Activated CD8-positive, alpha-beta memory T cell treated with anti-CD3 and anti-CD28 coated beads, Interleukin-2, amount 50 U/mL, for 4 hours (primary cell): ENCODE data around the gene SPAG16.
"Not testable (repeated sequence)": the region's sequence is repeated elsewhere in the genome, so short reads cannot be mapped to it uniquely, and the experiment has no call there.

Experiments used
- DNase-seq: peaks from one replicate; pipeline ENCODE4 v3.0.0-alpha.2; 2020

Gene SPAG16

DNA sequence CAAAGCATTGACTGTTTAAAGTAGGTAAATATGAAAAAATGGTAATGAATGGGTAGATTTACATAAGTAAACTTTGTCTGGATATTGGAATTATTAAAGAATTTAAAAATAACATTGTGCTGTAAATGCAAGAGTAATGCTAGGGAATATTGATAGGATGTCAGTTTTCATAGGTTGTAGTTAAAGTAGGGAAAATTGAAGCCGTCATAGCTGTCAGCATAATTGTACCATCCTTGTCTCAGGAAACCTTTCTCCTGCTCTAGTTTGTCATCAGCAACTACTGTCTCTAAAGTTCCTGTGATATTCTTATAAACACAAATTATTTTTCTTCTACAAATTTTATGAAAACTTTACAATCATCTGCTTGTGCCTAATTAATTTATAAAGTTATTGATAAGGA, 10.1 kb upstream of the SPAG16 start:
- DNase-seq: no peak

DNA sequence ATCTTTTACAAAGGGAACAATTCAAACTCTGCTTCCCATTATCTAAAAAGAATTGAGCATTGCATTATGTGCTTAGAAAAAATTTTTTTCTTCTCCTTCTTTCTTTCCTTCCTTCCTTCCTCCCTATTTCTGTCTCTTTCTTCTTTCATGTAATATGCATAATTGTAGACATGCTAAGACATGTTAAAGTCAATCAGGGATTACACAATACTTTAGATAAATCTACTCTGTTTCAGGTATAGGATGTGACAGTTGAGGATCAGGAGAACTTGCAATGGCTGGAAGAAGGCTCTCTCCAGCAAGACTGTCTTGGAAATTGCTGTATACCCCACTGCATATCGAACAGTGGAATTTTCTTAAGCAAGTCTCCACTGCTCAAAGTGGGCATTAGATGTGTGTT, 9.0 kb upstream of the SPAG16 start:
- DNase-seq: no peak

DNA sequence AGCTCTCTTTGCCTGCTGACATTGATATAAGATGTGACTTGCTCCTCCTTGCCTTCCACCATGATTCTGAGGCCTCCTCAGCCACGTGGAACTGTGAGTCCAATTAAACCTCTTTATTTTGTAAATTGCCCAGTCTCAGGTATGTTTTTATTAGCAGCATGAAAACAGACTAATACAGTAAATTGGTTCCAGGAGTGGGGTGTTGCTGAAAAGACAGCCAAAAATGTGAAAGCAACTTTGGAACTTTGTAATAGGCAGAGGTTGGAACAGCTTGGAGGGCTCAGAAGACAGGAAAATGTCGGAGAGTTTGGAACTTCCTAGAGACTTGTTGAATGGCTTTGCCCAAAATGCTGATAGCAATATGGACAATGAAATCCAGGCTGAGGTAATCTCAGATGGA, 7.1 kb upstream of the SPAG16 start:
- not testable (repeated sequence) for DNase-seq

GRCh38 chr2:213279116-213279620, 5.1 kb upstream of the SPAG16 start:
- no peak for DNase-seq

- no peak for DNase-seq
These were observed 4.3 kb upstream of the SPAG16 start for GRCh38 chr2:213279971-213280370.

- DNase-seq: no peak
These were observed 3.1 kb upstream of the SPAG16 start for GRCh38 chr2:213281156-213281555.

DNA sequence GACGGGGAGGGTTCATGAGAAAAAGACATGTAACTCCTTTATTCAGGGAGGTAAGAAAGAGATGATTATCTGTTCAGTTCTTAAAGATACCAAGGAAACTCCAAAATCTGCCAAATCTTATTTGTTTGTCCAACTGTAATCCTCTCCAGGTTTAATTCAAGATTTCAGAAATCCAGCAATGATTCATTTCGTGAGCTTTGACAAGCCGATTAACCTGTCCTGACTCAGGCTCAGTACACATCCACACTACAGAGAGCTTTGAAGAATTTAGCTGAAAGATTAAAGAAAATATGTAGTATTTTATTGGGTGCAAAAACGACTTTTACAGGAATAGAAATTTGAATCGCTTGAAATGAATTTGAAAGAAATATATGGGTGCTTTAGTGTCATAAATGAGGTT, 1.1 kb downstream of the SPAG16 start:
- no peak for DNase-seq

DNA sequence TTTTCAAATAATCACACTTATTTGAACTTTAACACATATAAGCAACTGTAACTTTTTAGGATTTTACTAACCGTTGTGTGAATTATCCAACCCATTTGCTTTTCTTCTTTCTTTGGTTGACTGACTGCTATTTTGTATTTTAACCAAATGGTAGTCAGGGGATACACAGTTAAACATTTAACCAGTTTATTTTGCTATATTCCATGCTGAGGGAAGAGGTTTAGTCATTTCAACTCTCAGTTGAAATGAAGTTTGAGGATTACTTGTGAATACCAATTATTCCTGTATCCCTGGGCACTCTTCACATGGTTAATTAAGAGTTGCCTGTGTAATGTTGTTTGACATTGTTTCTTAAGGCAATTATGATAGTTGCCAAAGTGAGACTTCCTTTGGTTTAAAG, 1.9 kb downstream of the SPAG16 start:
- DNase-seq: no peak

DNA sequence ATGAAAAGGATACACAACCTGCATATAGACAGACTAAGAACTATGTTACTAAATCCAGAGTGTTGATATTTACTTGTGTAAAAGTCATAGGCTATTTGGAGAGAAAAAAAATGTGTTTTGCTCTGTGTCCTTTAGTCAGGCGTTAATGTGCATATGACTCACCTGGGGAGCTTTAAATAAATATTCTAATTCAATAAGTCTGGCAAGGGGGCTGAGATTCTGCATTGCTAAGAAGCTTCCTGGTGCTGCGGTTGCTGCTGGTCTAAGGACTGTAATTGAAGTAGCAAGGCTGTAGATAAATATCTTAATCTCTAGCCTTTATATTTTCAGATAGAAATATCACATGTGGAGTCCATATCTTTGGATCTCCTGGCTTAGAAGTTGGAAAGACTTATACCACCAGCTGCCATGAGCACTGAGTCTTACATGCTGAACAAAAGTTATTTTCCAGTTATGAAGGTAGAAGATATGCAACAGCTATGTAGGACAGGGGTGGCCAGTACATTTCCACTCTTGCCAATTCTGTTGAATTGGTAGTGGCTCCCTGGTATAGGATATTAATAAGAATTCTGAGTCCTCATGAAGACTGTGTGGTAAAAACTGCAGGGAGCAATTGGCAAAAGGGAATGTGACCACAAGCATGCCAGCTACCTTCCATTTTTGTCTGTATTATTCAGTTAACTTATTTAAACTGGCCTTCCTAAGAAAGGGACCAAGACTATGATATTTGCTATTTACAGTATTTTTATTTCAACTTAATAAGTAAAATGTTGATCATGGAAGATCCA, 4.8 kb downstream of the SPAG16 start:
- no peak for DNase-seq

DNA sequence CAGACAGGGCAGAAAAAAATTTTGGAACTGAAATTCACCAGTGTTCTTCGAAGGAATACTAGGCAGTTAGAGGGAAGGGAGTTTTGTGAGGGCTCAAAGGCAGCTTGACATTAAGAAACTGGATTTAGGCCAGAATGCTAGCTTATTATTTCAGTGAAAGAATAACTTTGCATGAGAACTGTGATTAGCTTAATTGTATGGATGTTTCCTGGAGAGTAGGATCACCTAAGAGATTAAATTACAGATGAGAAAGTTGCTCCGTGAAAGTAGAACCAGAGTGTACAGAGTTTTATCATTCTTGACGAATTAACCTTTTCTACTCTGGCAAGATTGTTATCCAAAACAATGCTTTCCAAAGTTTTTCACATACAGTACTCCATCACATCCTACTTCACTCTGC, 6.2 kb downstream of the SPAG16 start:
- DNase-seq: no peak

DNA sequence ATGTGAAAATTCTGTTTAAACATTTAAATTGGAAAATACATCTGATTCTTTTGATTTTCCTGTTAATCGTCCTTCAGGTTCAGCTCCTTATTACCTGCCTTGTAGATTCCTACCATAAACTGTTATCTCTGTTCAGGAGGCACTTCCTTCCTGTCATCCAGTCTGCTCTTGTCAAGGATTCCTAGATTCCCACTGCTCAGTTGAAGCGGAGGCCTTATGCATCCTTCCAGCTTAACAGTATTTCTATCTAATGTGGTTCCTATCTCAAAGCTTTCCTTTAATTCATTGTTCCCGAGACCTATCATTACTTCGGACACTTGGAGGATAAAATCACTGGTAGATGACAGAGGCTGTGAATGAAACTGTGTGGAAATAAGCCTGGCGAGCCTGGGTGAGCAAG, 12.0 kb downstream of the SPAG16 start:
- no peak for DNase-seq

GRCh38 chr2:213306316-213306942, 22.2 kb downstream of the SPAG16 start:
- DNase-seq: no peak

- no peak for DNase-seq
These were observed 31.1 kb downstream of the SPAG16 start for GRCh38 chr2:213315168-213315876.

GRCh38 chr2:213316001-213316735, 31.9 kb downstream of the SPAG16 start:
- DNase-seq: no peak

DNA sequence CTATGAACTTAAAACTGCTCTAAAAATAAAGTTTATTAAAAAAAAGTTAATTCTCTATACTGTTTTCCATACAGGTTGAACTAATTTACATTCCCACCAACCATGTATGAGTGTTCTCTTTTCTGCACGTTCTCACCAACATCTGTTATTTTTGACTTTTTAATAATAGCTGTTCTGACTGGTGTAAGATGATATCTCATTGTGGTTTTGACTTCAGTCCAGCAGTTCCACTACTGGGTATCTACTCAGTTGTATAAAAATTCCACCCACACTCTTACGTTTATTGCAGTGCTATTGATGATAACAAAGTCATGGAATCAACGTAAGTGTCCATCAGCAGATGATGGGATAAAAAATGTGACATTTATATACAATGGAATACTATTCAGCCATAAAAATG, 33.7 kb downstream of the SPAG16 start:
- DNase-seq: no peak

DNA sequence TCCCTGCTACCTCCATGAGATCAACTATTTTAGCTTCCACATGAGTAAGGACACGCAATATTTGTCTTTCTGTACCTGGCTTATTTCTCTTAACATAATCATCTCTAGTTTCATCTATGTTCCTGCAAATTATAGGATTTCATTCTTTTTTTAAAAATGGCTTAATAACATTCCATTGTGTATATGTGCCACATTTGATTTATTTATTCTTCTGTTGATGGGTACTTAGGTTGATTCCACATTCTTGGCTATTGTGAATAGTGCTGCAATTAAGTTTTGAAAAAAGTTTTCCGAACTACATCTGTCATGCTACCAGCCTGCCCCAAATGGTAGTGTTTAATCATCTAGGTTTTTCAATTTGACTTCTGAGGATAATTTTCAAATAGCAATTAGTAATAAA, 36.3 kb downstream of the SPAG16 start:
- DNase-seq: no peak

- DNase-seq: no peak
These were observed 52.0 kb downstream of the SPAG16 start for GRCh38 chr2:213336253-213336770.

- DNase-seq: no peak
These were observed 69.2 kb downstream of the SPAG16 start for GRCh38 chr2:213353419-213353818.

DNA sequence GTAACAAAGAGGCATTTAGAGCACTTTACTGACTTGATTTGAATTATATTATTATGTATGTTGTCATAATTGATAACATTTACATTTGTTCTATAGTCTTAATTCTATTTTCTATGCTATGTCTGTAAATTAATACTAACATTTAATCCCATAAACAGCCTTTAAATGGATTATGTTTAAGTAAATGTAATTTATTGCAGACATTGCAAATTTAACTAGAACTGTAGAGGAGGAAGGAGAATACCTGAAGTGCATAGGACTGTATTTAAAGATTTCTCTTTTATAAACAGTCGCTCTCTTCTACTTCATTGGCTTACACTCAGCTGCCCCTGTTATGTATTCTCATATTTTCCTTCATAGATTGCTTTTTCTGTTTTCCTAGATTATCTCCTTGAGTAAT, 92.4 kb downstream of the SPAG16 start:
- no peak for DNase-seq

GRCh38 chr2:213407027-213407426, 122.8 kb downstream of the SPAG16 start:
- DNase-seq: not testable (repeated sequence)

DNA sequence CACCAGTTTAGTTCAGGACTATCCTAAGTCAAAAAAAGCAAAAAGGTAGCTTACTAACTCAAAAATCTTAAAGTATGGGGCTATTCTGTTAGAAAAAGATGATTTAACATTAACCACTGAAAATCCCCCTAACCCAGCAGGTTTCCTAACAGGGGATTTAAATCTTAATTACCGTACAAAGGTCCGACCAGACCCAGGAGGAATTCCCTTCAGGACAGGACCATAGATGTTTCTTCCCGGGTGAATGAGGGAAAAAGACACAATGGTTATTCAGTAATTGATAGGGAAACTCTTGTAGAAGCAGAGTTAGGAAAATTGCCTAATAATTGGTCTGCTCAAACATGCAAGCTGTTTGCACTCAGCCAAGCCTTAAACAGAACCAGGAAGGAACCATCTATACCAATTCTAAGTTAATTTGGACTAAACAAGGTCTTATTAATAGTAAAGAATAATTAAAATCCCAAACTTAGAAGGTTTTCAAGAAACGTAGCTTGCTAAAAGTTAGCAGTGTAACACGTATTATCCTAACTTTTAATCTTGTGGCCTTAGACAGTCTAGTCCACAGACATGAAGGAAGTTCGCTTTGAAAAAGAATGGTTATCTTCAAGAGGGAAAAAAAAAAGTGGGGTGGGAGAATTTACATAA, 124.3 kb downstream of the SPAG16 start:
- not testable (repeated sequence) for DNase-seq

DNA sequence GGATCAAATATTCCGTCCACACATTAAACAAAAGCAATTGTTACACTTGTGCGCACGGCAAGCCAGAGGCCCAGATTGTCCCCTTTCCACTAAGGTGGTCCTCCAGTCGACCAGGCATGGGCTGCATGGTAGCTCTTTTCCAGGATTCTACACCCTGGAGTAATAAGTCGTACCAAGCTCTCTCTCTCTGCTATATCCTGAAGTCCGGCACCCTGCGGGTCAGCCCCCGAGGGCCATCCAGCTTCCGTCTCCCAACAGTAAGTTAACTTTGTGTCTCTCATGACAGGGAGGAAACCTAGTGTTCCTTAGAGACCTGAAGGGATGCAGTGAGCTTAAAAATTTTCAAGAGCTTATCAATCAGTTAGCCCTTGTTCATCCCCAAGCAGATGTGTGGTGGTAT, 126.4 kb downstream of the SPAG16 start:
- DNase-seq: not testable (repeated sequence)
